Measurements from ENCODE around the gene AKR1E2.

Gene AKR1E2

GRCh38 chr10:4790922-4791321 lies 35.1 kb upstream of the AKR1E2 start:
- H3K27me3 ChIP-seq (ENCODE audit: control insufficient read depth in 2 of 2, insufficient read depth in 2 of 2, low read length in 2 of 2) = peaks cover 0 to 3% of the 10 kb centered on the region in 2 donors
- no peak overlapping the region for H3K27ac ChIP-seq (ENCODE audit: low read depth in 2 of 2, low read length in 2 of 2)
- H3K4me3 ChIP-seq (ENCODE audit: low read length in 2 of 2) = no peak overlapping the region
- H3K9ac ChIP-seq (ENCODE audit: low read depth in 1 of 2, low read length in 2 of 2) = no peak overlapping the region
- no peaks in the 10 kb centered on the region for H3K4me1 ChIP-seq (ENCODE audit: control insufficient read depth in 2 of 2, insufficient read depth in 2 of 2, low read length in 2 of 2)
- H3K36me3 ChIP-seq (ENCODE audit: control insufficient read depth in 2 of 2, insufficient read depth in 2 of 2, low read length in 2 of 2) = no peaks in the 10 kb centered on the region
- no peaks in the 10 kb centered on the region for H3K9me3 ChIP-seq (ENCODE audit: control insufficient read depth in 2 of 2, low read length in 2 of 2)

GRCh38 chr10:4792381-4792780 lies 33.6 kb upstream of the AKR1E2 start:
- no peaks in the 10 kb centered on the region for H3K36me3 ChIP-seq (ENCODE audit: control insufficient read depth in 2 of 2, insufficient read depth in 2 of 2, low read length in 2 of 2)
- H3K27ac ChIP-seq (ENCODE audit: low read depth in 2 of 2, low read length in 2 of 2) = no peak overlapping the region
- H3K27me3 ChIP-seq (ENCODE audit: control insufficient read depth in 2 of 2, insufficient read depth in 2 of 2, low read length in 2 of 2) = no peaks in the 10 kb centered on the region
- H3K9me3 ChIP-seq (ENCODE audit: control insufficient read depth in 2 of 2, low read length in 2 of 2) = no peaks in the 10 kb centered on the region
- no peak overlapping the region for H3K9ac ChIP-seq (ENCODE audit: low read depth in 1 of 2, low read length in 2 of 2)
- H3K4me1 ChIP-seq (ENCODE audit: control insufficient read depth in 2 of 2, insufficient read depth in 2 of 2, low read length in 2 of 2) = no peaks in the 10 kb centered on the region
- no peak overlapping the region for H3K4me3 ChIP-seq (ENCODE audit: low read length in 2 of 2)

GRCh38 chr10:4801405-4801804 lies 24.6 kb upstream of the AKR1E2 start:
- no peak overlapping the region for H3K27ac ChIP-seq (ENCODE audit: low read depth in 2 of 2, low read length in 2 of 2)
- no peaks in the 10 kb centered on the region for H3K36me3 ChIP-seq (ENCODE audit: control insufficient read depth in 2 of 2, insufficient read depth in 2 of 2, low read length in 2 of 2)
- no peak overlapping the region for H3K4me3 ChIP-seq (ENCODE audit: low read length in 2 of 2)
- no peaks in the 10 kb centered on the region for H3K27me3 ChIP-seq (ENCODE audit: control insufficient read depth in 2 of 2, insufficient read depth in 2 of 2, low read length in 2 of 2)
- no peaks in the 10 kb centered on the region for H3K4me1 ChIP-seq (ENCODE audit: control insufficient read depth in 2 of 2, insufficient read depth in 2 of 2, low read length in 2 of 2)
- H3K9ac ChIP-seq (ENCODE audit: low read depth in 1 of 2, low read length in 2 of 2) = no peak overlapping the region
- no peaks in the 10 kb centered on the region for H3K9me3 ChIP-seq (ENCODE audit: control insufficient read depth in 2 of 2, low read length in 2 of 2)

DNA sequence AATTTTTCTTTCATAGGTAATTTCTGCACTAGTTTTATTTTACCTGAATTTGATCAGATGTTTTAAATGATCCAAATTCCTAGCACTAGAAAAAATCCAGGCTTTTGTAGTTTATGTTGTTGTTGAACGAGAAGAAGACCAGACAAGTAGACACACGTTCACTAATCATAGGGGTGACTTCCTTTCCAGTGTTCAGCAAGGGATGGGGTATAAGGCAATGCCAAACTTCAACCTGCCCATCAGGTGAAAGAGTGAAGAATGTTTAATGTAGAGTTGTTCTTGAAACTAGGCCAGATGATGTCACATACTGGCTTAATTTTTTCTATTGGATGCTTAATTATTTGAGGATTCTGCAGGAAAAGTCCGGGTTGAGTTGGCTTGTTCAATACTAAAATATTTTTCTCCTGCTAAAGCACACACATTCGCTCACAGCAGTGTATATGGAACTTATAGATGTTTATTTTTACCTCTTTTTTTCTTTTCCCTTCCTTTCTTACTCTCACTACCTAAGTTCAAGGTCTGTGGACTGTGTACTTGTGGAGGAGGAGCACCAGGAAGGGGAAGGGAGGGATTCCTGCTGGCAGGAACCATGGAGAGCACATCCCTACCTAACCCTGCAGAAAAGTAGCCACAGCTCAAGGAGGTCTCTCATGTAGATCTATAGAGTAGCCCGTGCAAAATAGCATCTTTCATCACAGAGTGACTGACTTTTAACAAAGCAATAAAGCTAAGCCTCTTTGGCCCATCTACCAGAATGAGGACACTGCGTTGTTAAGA lies 23.1 kb upstream of the AKR1E2 start:
- Histone ChIP-seq H3K4me3 (ENCODE audit: low read length in 2 of 2) (no peak overlapping the region), H3K9me3 (ENCODE audit: control insufficient read depth in 2 of 2, low read length in 2 of 2) (no peaks in the 10 kb centered on the region), H3K4me1 (ENCODE audit: control insufficient read depth in 2 of 2, insufficient read depth in 2 of 2, low read length in 2 of 2) (no peaks in the 10 kb centered on the region), H3K36me3 (ENCODE audit: control insufficient read depth in 2 of 2, insufficient read depth in 2 of 2, low read length in 2 of 2) (no peaks in the 10 kb centered on the region), H3K9ac (ENCODE audit: low read depth in 1 of 2, low read length in 2 of 2) (no peak overlapping the region), H3K27ac (ENCODE audit: low read depth in 2 of 2, low read length in 2 of 2) (no peak overlapping the region), H3K27me3 (ENCODE audit: control insufficient read depth in 2 of 2, insufficient read depth in 2 of 2, low read length in 2 of 2) (no peaks in the 10 kb centered on the region)

DNA sequence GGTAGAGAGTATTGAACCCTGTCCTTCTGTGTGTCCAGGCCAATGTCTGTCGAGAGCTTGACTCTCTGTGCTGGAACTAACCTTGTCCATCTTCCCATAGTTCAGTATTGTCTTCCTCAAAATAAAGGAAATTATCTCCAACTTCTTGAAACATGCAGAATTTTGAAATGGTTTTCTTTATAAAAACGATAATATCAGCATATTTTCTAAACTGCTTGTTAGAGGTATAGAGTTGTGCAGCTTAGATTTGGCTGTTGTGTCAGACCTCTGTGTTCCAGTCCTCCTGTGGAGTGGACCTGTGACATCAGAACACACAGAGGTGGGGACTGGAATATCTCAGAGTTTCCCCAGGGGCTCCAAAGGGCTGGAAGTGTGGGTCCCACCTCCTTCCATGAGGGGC lies 22.2 kb upstream of the AKR1E2 start:
- Histone ChIP-seq H3K27me3 (ENCODE audit: control insufficient read depth in 2 of 2, insufficient read depth in 2 of 2, low read length in 2 of 2) (no peaks in the 10 kb centered on the region), H3K36me3 (ENCODE audit: control insufficient read depth in 2 of 2, insufficient read depth in 2 of 2, low read length in 2 of 2) (no peaks in the 10 kb centered on the region), H3K4me1 (ENCODE audit: control insufficient read depth in 2 of 2, insufficient read depth in 2 of 2, low read length in 2 of 2) (no peaks in the 10 kb centered on the region), H3K4me3 (ENCODE audit: low read length in 2 of 2) (no peak overlapping the region), H3K27ac (ENCODE audit: low read depth in 2 of 2, low read length in 2 of 2) (no peak overlapping the region), H3K9ac (ENCODE audit: low read depth in 1 of 2, low read length in 2 of 2) (no peak overlapping the region), H3K9me3 (ENCODE audit: control insufficient read depth in 2 of 2, low read length in 2 of 2) (no peaks in the 10 kb centered on the region)

DNA sequence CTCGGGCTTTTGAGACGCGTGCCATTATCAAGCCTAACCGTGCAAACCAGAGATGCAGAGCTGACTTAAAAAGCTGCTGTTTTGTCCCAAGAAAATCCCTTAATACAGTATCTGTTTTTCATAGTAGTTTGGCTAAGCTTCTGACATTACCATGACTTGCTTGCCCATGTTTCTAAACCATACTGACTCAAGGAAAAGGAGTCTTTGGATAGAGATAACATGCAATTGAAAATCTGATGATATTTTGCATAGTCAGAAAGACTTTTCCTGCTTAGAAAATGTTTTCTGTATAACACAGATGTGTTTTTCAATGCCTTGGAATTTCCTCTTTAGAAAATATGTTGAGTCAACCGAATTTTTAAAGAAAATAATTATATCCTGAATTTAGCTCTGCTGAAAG lies 21.5 kb upstream of the AKR1E2 start:
- no peak overlapping the region for H3K9ac ChIP-seq (ENCODE audit: low read depth in 1 of 2, low read length in 2 of 2)
- H3K36me3 ChIP-seq (ENCODE audit: control insufficient read depth in 2 of 2, insufficient read depth in 2 of 2, low read length in 2 of 2) = no peaks in the 10 kb centered on the region
- no peak overlapping the region for H3K27ac ChIP-seq (ENCODE audit: low read depth in 2 of 2, low read length in 2 of 2)
- no peaks in the 10 kb centered on the region for H3K9me3 ChIP-seq (ENCODE audit: control insufficient read depth in 2 of 2, low read length in 2 of 2)
- no peaks in the 10 kb centered on the region for H3K27me3 ChIP-seq (ENCODE audit: control insufficient read depth in 2 of 2, insufficient read depth in 2 of 2, low read length in 2 of 2)
- H3K4me3 ChIP-seq (ENCODE audit: low read length in 2 of 2) = no peak overlapping the region
- H3K4me1 ChIP-seq (ENCODE audit: control insufficient read depth in 2 of 2, insufficient read depth in 2 of 2, low read length in 2 of 2) = no peaks in the 10 kb centered on the region

GRCh38 chr10:4806534-4806933 lies 19.5 kb upstream of the AKR1E2 start:
- H3K27ac ChIP-seq (ENCODE audit: low read depth in 2 of 2, low read length in 2 of 2) = no peak overlapping the region
- H3K27me3 ChIP-seq (ENCODE audit: control insufficient read depth in 2 of 2, insufficient read depth in 2 of 2, low read length in 2 of 2) = no peaks in the 10 kb centered on the region
- no peaks in the 10 kb centered on the region for H3K9me3 ChIP-seq (ENCODE audit: control insufficient read depth in 2 of 2, low read length in 2 of 2)
- no peaks in the 10 kb centered on the region for H3K36me3 ChIP-seq (ENCODE audit: control insufficient read depth in 2 of 2, insufficient read depth in 2 of 2, low read length in 2 of 2)
- H3K4me3 ChIP-seq (ENCODE audit: low read length in 2 of 2) = no peak overlapping the region
- no peak overlapping the region for H3K9ac ChIP-seq (ENCODE audit: low read depth in 1 of 2, low read length in 2 of 2)
- no peaks in the 10 kb centered on the region for H3K4me1 ChIP-seq (ENCODE audit: control insufficient read depth in 2 of 2, insufficient read depth in 2 of 2, low read length in 2 of 2)

DNA sequence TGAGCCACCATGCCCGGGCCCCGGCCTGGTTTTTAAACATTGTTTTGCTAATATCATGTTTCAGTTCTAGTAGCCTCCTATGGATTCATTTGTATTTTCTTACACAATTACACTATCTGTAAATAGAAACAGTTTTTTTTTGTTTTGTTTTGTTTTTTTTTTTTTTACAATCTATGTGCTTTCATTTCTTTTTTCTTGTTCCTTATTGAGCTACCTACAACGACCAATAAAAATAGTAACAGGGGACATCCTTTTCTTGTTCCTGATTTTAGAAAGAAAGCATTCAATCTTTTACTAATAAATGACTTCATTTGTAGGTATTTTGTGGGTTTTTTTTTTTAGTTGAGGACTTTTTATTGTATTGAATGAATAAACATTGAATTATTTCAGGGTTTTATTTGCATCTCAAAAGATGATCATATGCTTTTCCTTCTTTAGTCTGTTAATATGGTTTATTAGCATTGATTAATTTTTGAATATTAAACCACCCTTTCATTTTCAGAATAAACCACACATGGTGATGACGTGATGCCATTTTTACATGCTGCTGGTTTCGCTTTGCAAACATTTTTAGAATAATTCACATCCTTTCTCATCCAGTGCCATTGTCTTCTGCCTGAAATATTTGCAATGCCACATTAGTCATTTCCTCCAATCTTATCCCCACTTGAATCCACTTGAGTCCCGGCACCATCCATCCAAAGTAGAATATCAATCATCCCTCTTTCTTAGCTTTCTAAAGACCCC lies 18.1 kb upstream of the AKR1E2 start:
- no peak overlapping the region for H3K27ac ChIP-seq (ENCODE audit: low read depth in 2 of 2, low read length in 2 of 2)
- H3K27me3 ChIP-seq (ENCODE audit: control insufficient read depth in 2 of 2, insufficient read depth in 2 of 2, low read length in 2 of 2) = no peaks in the 10 kb centered on the region
- H3K9me3 ChIP-seq (ENCODE audit: control insufficient read depth in 2 of 2, low read length in 2 of 2) = no peaks in the 10 kb centered on the region
- H3K4me3 ChIP-seq (ENCODE audit: low read length in 2 of 2) = no peak overlapping the region
- H3K36me3 ChIP-seq (ENCODE audit: control insufficient read depth in 2 of 2, insufficient read depth in 2 of 2, low read length in 2 of 2) = no peaks in the 10 kb centered on the region
- H3K4me1 ChIP-seq (ENCODE audit: control insufficient read depth in 2 of 2, insufficient read depth in 2 of 2, low read length in 2 of 2) = no peaks in the 10 kb centered on the region
- no peak overlapping the region for H3K9ac ChIP-seq (ENCODE audit: low read depth in 1 of 2, low read length in 2 of 2)

DNA sequence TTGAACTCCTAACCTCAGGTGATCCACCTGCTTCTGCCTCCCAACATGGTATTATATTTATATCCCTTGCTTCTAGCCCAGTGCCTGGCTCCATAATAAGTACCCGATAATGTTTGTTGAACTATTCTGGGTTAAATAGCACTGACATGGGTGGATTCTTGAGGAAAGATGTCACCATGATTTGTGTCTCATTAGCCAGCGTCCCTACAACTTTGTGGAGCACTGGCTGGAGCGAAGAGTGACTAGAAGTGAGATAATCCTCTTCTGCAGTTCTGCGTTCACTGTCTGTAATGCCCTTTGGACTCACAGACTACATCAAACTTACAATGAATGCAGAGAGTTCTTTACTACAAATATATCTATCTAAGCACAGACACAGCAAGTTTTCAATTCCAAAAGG lies 16.9 kb upstream of the AKR1E2 start:
- Histone ChIP-seq H3K27ac (ENCODE audit: low read depth in 2 of 2, low read length in 2 of 2) (no peak overlapping the region), H3K36me3 (ENCODE audit: control insufficient read depth in 2 of 2, insufficient read depth in 2 of 2, low read length in 2 of 2) (no peaks in the 10 kb centered on the region)

GRCh38 chr10:4810092-4810491 lies 15.9 kb upstream of the AKR1E2 start:
- peaks cover 0 to 2% of the 10 kb centered on the region in 2 donors for H3K4me1 ChIP-seq (ENCODE audit: control insufficient read depth in 2 of 2, insufficient read depth in 2 of 2, low read length in 2 of 2)
- no peak overlapping the region for H3K9ac ChIP-seq (ENCODE audit: low read depth in 1 of 2, low read length in 2 of 2)
- no peaks in the 10 kb centered on the region for H3K36me3 ChIP-seq (ENCODE audit: control insufficient read depth in 2 of 2, insufficient read depth in 2 of 2, low read length in 2 of 2)
- no peak overlapping the region for H3K4me3 ChIP-seq (ENCODE audit: low read length in 2 of 2)
- H3K27me3 ChIP-seq (ENCODE audit: control insufficient read depth in 2 of 2, insufficient read depth in 2 of 2, low read length in 2 of 2) = no peaks in the 10 kb centered on the region
- H3K27ac ChIP-seq (ENCODE audit: low read depth in 2 of 2, low read length in 2 of 2) = no peak overlapping the region
- no peaks in the 10 kb centered on the region for H3K9me3 ChIP-seq (ENCODE audit: control insufficient read depth in 2 of 2, low read length in 2 of 2)

More for the DNA sequence above, 16.9 kb upstream of the AKR1E2 start:
- H3K4me1 ChIP-seq (ENCODE audit: control insufficient read depth in 2 of 2, insufficient read depth in 2 of 2, low read length in 2 of 2) = no peaks in the 10 kb centered on the region
- no peak overlapping the region for H3K4me3 ChIP-seq (ENCODE audit: low read length in 2 of 2)
- H3K9ac ChIP-seq (ENCODE audit: low read depth in 1 of 2, low read length in 2 of 2) = no peak overlapping the region
- no peaks in the 10 kb centered on the region for H3K9me3 ChIP-seq (ENCODE audit: control insufficient read depth in 2 of 2, low read length in 2 of 2)
- no peaks in the 10 kb centered on the region for H3K27me3 ChIP-seq (ENCODE audit: control insufficient read depth in 2 of 2, insufficient read depth in 2 of 2, low read length in 2 of 2)

Data from mucosa of rectum (tissue), 2 donors.